OCI-LY7 (cell line): ENCODE results near the gene HSPA14. TPM values are rescaled to one million over a fixed set of nuclear protein-coding genes. Genes with fewer than 3 reads are reported as not detected.

Experiments used
- total RNA-seq, 2 experiments: library from RNA; depleted of rRNA in 1 of 2; stranded (reverse); fragments of >200 nt in 1 of 2; shearing (Covaris generic) in 1 of 2; gene quantifications; 2 replicates each; pipeline ENCODE4 v1.2.3, GENCODE V29; 2014 to 2022

Gene HSPA14
- total RNA-seq, 2 experiments from 2014 or later = 21.8 to 28.2 TPM

Other genes with a start within 250 kb of the HSPA14 start
- 114 and 134 TPM in 2 replicates for gene FAM107B, start 63.4 kb upstream of the HSPA14 start, total RNA-seq (2014; rRNA removed; shearing (Covaris generic))
- gene FAM107B, start 63.4 kb upstream of the HSPA14 start, total RNA-seq (2022) = 398 and 422 TPM in 2 replicates
- gene CDNF, start 269 bp upstream of the HSPA14 start, total RNA-seq (2014; rRNA removed; shearing (Covaris generic)) = 0.72 and 3.2 TPM in 2 replicates
- gene CDNF, start 269 bp upstream of the HSPA14 start, total RNA-seq (2022) = 3.6 and 3.7 TPM in 2 replicates
- gene MSANTD7, start within 50 bp of the HSPA14 start, total RNA-seq (2014; rRNA removed; shearing (Covaris generic)) = 22.2 and 26.5 TPM in 2 replicates
- gene MSANTD7, start within 50 bp of the HSPA14 start, total RNA-seq (2022) = 23.5 and 29.5 TPM in 2 replicates
- 31.5 and 43.4 TPM in 2 replicates for gene SUV39H2, start 40.6 kb downstream of the HSPA14 start, total RNA-seq (2014; rRNA removed; shearing (Covaris generic))
- 58.0 and 58.2 TPM in 2 replicates for gene SUV39H2, start 40.6 kb downstream of the HSPA14 start, total RNA-seq (2022)
- gene DCLRE1C, start 115.8 kb downstream of the HSPA14 start, total RNA-seq (2014; rRNA removed; shearing (Covaris generic)) = 45.3 and 81.3 TPM in 2 replicates
- gene DCLRE1C, start 115.8 kb downstream of the HSPA14 start, total RNA-seq (2022) = 50.2 and 53.2 TPM in 2 replicates
- 1.1 and 2.5 TPM in 2 replicates for gene MEIG1, start 121.1 kb downstream of the HSPA14 start, total RNA-seq (2014; rRNA removed; shearing (Covaris generic))
- 1.7 and 2.7 TPM in 2 replicates for gene MEIG1, start 121.1 kb downstream of the HSPA14 start, total RNA-seq (2022)
- not detected in 2 replicates for gene OLAH, start 205.6 kb downstream of the HSPA14 start, total RNA-seq (2014; rRNA removed; shearing (Covaris generic))
- gene OLAH, start 205.6 kb downstream of the HSPA14 start, total RNA-seq (2022) = not detected in 2 replicates